ENCODE results near the gene PLA2G7.

DNA sequence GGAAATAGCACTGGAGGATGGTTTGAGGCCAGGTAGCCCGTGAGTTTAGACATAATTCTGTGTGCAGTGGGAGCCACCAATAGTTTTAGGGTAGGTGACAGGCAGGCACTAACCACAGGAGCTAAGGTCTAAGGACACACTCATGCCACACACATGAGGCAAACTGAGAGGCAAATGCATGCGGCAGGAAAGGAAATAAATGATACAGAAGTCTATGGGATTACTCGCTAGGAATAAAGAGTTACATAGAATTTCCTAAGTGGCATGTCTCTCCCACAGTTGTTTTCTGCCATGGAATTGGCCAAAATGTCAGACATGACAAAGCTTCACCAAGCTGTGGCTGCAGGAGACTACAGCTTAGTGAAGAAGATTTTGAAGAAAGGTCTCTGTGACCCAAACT lies 16.5 kb upstream of the PLA2G7 start:
- TF ChIP-seq, protein P1, sequence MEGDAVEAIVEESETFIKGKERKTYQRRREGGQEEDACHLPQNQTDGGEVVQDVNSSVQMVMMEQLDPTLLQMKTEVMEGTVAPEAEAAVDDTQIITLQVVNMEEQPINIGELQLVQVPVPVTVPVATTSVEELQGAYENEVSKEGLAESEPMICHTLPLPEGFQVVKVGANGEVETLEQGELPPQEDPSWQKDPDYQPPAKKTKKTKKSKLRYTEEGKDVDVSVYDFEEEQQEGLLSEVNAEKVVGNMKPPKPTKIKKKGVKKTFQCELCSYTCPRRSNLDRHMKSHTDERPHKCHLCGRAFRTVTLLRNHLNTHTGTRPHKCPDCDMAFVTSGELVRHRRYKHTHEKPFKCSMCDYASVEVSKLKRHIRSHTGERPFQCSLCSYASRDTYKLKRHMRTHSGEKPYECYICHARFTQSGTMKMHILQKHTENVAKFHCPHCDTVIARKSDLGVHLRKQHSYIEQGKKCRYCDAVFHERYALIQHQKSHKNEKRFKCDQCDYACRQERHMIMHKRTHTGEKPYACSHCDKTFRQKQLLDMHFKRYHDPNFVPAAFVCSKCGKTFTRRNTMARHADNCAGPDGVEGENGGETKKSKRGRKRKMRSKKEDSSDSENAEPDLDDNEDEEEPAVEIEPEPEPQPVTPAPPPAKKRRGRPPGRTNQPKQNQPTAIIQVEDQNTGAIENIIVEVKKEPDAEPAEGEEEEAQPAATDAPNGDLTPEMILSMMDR (IDR thresholded peaks at IDR 0.05) = no peak
- TF ChIP-seq EP300 (IDR thresholded peaks at IDR 0.05) = no peak

All from ovary (tissue), 3 donors.